GM12892 (cell line): ENCODE measurements around the gene TMC6.

ENCODE experiments used
- DNase-seq: peaks from one replicate; pipeline ENCODE4 v3.0.0; 2011; ENCODE audit not compliant: insufficient read length
- FAIRE-seq: peaks from 2 replicates; lab custom pipeline; 2011; peaks lifted over from hg19 to GRCh38; lab: Jason Lieb, UNC
- POLR2A ChIP-seq: IDR thresholded peaks from 2 replicates; pipeline ENCODE4 v1.6.1; 2011; ENCODE audit warnings: low read depth, low read length, control low read depth
- POLR2AphosphoS5 ChIP-seq: IDR thresholded peaks from 2 replicates; pipeline ENCODE4 v1.6.1; 2011; ENCODE audit warnings: low read depth, low read length, control low read depth
- TAF1 ChIP-seq: IDR thresholded peaks from 2 replicates; pipeline ENCODE4 v1.6.1; 2011; ENCODE audit warnings: low read depth, mild to moderate bottlenecking, control low read depth, low read length, borderline replicate concordance

Gene TMC6

DNA sequence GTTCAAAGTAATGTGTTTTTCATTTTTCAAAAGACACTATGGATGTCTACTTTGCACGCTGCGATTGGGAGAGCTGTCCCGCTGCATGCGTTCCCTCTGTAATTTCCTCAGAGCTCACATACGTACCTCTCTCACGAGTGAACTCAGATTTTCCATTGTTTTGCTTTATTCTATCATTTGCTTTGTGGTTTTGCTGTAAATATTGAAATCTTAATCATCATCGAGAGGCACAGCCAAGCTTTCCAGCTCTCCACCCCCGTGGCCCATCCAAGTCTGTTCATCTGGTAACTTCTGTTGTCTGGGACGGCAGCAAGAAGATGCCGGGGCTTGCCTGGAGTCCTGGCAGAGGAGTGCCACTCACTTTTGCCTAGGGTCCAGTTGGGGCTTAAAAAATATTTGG lies 21.1 kb downstream of the TMC6 start:
- no peak for TF ChIP-seq POLR2A
- TF ChIP-seq TAF1: no peak
- no peak for TF ChIP-seq POLR2AphosphoS5
- FAIRE-seq (no peak), DNase-seq (no peak)

DNA sequence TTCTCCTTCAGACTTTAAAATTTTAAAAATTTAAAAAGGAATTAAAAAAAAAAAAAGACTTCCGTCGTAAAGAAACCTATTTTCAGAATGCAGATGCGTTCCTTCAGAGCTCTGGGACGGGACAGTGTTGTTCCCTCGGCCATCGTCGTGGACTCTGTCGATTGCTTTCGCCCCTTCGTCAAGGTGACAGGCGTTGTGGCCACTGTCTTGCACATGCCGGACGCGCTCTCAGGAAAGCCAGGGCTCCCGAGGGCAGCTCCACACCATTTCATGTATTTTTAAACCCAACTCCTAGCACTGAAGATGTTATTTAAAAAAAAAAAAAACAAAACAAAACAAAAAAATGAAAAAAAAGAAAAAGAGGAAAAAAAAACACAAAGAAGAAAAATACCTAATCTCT lies 22.3 kb downstream of the TMC6 start:
- TF ChIP-seq TAF1 (no peak), POLR2A (no peak), POLR2AphosphoS5 (no peak)
- no peak for DNase-seq
- FAIRE-seq: no peak

- TF ChIP-seq POLR2A: no peak
- TF ChIP-seq POLR2AphosphoS5: no peak
- no peak for TF ChIP-seq TAF1
- DNase-seq (no peak), FAIRE-seq (no peak)
Measured at GRCh38 chr17:78105551-78105950, 23.0 kb downstream of the TMC6 start.

GRCh38 chr17:78105101-78105500 lies 23.5 kb downstream of the TMC6 start:
- FAIRE-seq (no peak), DNase-seq (no peak)
- TF ChIP-seq TAF1 (no peak), POLR2A (no peak), POLR2AphosphoS5 (no peak)

GRCh38 chr17:78104540-78104941 lies 24.0 kb downstream of the TMC6 start:
- no peak for FAIRE-seq
- DNase-seq: no peak
- no peak for TF ChIP-seq POLR2A
- no peak for TF ChIP-seq POLR2AphosphoS5
- no peak for TF ChIP-seq TAF1

- FAIRE-seq: no peak
- DNase-seq: no peak
- TF ChIP-seq POLR2AphosphoS5 (no peak), POLR2A (no peak), TAF1 (no peak)
Measured at GRCh38 chr17:78103311-78103710, 25.2 kb downstream of the TMC6 start.

DNA sequence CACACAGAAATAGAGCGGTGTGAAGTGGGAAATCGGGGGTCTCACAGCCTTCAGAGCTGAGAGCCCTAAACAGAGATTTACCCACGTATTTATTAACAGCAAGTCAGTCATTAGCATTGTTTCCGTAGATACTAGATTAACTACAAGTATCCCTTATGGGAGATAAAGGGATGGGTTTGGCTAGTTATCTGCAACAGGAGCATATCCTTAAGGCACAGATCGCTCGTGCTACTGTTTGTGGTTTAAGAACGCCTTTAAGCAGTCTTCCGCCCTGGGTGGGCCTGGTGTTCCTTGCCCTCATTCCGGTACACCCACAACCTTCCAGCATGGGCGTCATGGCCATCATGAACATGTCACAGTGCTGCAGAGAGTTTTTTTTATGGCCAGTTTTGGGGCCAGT lies 27.0 kb downstream of the TMC6 start:
- DNase-seq (no peak), FAIRE-seq (no peak)
- TF ChIP-seq POLR2AphosphoS5: no peak
- TF ChIP-seq TAF1: no peak
- TF ChIP-seq POLR2A: no peak

GRCh38 chr17:78101112-78101511 lies 27.4 kb downstream of the TMC6 start:
- DNase-seq: no peak
- no peak for TF ChIP-seq POLR2A
- TF ChIP-seq TAF1: no peak
- no peak for TF ChIP-seq POLR2AphosphoS5
- no peak for FAIRE-seq

DNA sequence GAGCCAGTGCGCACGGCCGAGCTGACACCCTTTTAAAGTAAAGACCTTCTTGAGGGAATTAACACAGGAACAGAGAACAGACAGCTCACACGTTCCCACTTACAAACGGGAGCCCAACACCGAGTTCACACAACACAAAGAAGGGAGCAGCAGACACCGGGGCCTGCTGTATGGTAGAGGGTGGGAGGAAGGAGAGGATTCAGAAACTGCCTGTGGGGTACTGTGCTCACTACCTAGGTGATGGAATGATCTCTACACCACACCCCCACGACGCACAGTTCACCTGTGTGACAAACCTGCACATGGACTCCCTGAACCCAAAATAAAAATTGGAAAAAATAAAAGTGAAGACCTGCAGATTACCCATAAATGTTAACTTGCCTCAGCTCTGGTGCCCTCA lies 32.5 kb downstream of the TMC6 start:
- FAIRE-seq (no peak), DNase-seq (no peak)
- TF ChIP-seq POLR2A (no peak), POLR2AphosphoS5 (no peak)

DNA sequence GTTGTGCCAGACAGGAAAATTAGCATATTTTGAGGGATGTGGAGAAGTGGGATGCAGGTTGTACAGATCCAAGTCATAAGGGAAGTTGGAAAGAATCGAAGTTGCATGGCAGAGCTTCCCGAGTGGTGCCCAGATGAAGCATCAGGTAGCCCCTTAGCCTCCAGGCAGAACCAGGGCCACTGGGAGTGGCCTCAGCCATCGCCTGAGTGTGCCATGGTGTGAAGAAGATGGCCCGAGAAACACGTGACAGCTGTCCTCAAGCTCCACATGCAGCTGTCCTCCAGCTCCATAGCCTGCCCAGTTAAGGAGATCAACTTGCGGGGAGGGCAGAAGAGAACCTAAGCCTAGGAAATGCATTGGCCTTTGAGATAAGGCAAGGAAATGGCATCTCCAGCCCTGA lies 33.5 kb downstream of the TMC6 start:
- DNase-seq (no peak), FAIRE-seq (no peak)

GRCh38 chr17:78092794-78093324 lies 35.7 kb downstream of the TMC6 start:
- no peak for TF ChIP-seq POLR2A
- no peak for TF ChIP-seq POLR2AphosphoS5
- no peak for TF ChIP-seq TAF1
- FAIRE-seq: no peak
- no peak for DNase-seq

More for the DNA sequence above, 33.5 kb downstream of the TMC6 start:
- no peak for TF ChIP-seq TAF1
- no peak for TF ChIP-seq POLR2AphosphoS5
- no peak for TF ChIP-seq POLR2A

GRCh38 chr17:78089576-78090281 lies 38.8 kb downstream of the TMC6 start:
- DNase-seq: no peak
- FAIRE-seq: no peak
- TF ChIP-seq TAF1: no peak
- no peak for TF ChIP-seq POLR2A
- TF ChIP-seq POLR2AphosphoS5: no peak
